Mucosa of stomach (tissue), 1 donor: Measurements from ENCODE around the gene CEP104.

ENCODE experiments used
- H3K27me3 ChIP-seq: one replicate; pipeline ENCODE4 v1.7.0; 2013; ENCODE audit warnings: mild to moderate bottlenecking, low read length; ENCODE audit not compliant: control insufficient read depth, insufficient read depth
- H3K36me3 ChIP-seq: one replicate; pipeline ENCODE4 v1.7.0; 2013; ENCODE audit warnings: low read length; ENCODE audit not compliant: control insufficient read depth, insufficient read depth
- H3K4me1 ChIP-seq: one replicate; pipeline ENCODE4 v1.7.0; 2013; ENCODE audit warnings: mild to moderate bottlenecking, low read length; ENCODE audit not compliant: control insufficient read depth, insufficient read depth
- H3K4me3 ChIP-seq: one replicate; pipeline ENCODE4 v1.7.0; 2013; ENCODE audit warnings: low read length
- H3K9ac ChIP-seq: one replicate; pipeline ENCODE4 v1.7.0; 2013; ENCODE audit warnings: mild to moderate bottlenecking, low read length, moderate library complexity
- H3K9me3 ChIP-seq: one replicate; pipeline ENCODE4 v1.7.0; 2013; ENCODE audit warnings: mild to moderate bottlenecking, low read length, moderate library complexity; ENCODE audit not compliant: control insufficient read depth
- donor health status: Pancreatic carcinoma.

CEP104 gene

GRCh38 chr1:3879099-3879498 lies 22.1 kb upstream of the CEP104 start:
- Histone ChIP-seq H3K36me3 (peaks cover 3% of the 10 kb centered on the region), H3K4me1 (no peaks in the 10 kb centered on the region), H3K9me3 (no peaks in the 10 kb centered on the region), H3K27me3 (no peaks in the 10 kb centered on the region), H3K9ac (no peak overlapping the region), H3K4me3 (no peak overlapping the region)

GRCh38 chr1:3876716-3877115 lies 19.7 kb upstream of the CEP104 start:
- H3K9me3 ChIP-seq: no peaks in the 10 kb centered on the region
- peaks cover 3% of the 10 kb centered on the region for H3K36me3 ChIP-seq
- no peak overlapping the region for H3K4me3 ChIP-seq
- no peak overlapping the region for H3K9ac ChIP-seq
- H3K27me3 ChIP-seq: no peaks in the 10 kb centered on the region
- H3K4me1 ChIP-seq: no peaks in the 10 kb centered on the region

GRCh38 chr1:3874736-3875135 lies 17.7 kb upstream of the CEP104 start:
- Histone ChIP-seq H3K9ac (no peak overlapping the region), H3K9me3 (no peaks in the 10 kb centered on the region), H3K27me3 (no peaks in the 10 kb centered on the region), H3K36me3 (peaks cover 3% of the 10 kb centered on the region), H3K4me1 (no peaks in the 10 kb centered on the region), H3K4me3 (no peak overlapping the region)

GRCh38 chr1:3872546-3872945 lies 15.5 kb upstream of the CEP104 start:
- no peak overlapping the region for H3K9ac ChIP-seq
- H3K9me3 ChIP-seq: no peaks in the 10 kb centered on the region
- peaks cover 3% of the 10 kb centered on the region for H3K36me3 ChIP-seq
- no peaks in the 10 kb centered on the region for H3K27me3 ChIP-seq
- H3K4me3 ChIP-seq: no peak overlapping the region
- peaks cover 3% of the 10 kb centered on the region for H3K4me1 ChIP-seq

- peaks cover 3% of the 10 kb centered on the region for H3K36me3 ChIP-seq
- H3K4me1 ChIP-seq: peaks cover 3% of the 10 kb centered on the region
- no peak overlapping the region for H3K4me3 ChIP-seq
- no peaks in the 10 kb centered on the region for H3K9me3 ChIP-seq
- no peaks in the 10 kb centered on the region for H3K27me3 ChIP-seq
- no peak overlapping the region for H3K9ac ChIP-seq
Observed at GRCh38 chr1:3871451-3871805, 14.4 kb upstream of the CEP104 start.

GRCh38 chr1:3869751-3870301 lies 12.8 kb upstream of the CEP104 start:
- H3K9me3 ChIP-seq: no peaks in the 10 kb centered on the region
- no peaks in the 10 kb centered on the region for H3K27me3 ChIP-seq
- H3K9ac ChIP-seq: no peak overlapping the region
- H3K4me3 ChIP-seq: no peak overlapping the region
- no peaks in the 10 kb centered on the region for H3K36me3 ChIP-seq
- H3K4me1 ChIP-seq: peaks cover 3% of the 10 kb centered on the region

- Histone ChIP-seq H3K36me3 (no peaks in the 10 kb centered on the region), H3K9ac (no peak overlapping the region), H3K4me3 (no peak overlapping the region), H3K27me3 (no peaks in the 10 kb centered on the region), H3K9me3 (no peaks in the 10 kb centered on the region), H3K4me1 (peaks cover 3% of the 10 kb centered on the region)
Observed at GRCh38 chr1:3868464-3869006, 11.5 kb upstream of the CEP104 start.

GRCh38 chr1:3865606-3866160 lies 8.7 kb upstream of the CEP104 start:
- H3K36me3 ChIP-seq: no peaks in the 10 kb centered on the region
- H3K9ac ChIP-seq: no peak overlapping the region
- H3K4me3 ChIP-seq: no peak overlapping the region

GRCh38 chr1:3864884-3865283 lies 7.9 kb upstream of the CEP104 start:
- Histone ChIP-seq H3K4me1 (peaks cover 3% of the 10 kb centered on the region), H3K4me3 (no peak overlapping the region), H3K27me3 (no peaks in the 10 kb centered on the region), H3K9ac (no peak overlapping the region), H3K36me3 (no peaks in the 10 kb centered on the region), H3K9me3 (no peaks in the 10 kb centered on the region)

More at GRCh38 chr1:3865606-3866160, 8.7 kb upstream of the CEP104 start:
- Histone ChIP-seq H3K4me1 (peaks cover 3% of the 10 kb centered on the region), H3K27me3 (no peaks in the 10 kb centered on the region), H3K9me3 (no peaks in the 10 kb centered on the region)

GRCh38 chr1:3863231-3863935 lies 6.4 kb upstream of the CEP104 start:
- H3K4me3 ChIP-seq: no peak overlapping the region
- no peaks in the 10 kb centered on the region for H3K36me3 ChIP-seq
- H3K9me3 ChIP-seq: no peaks in the 10 kb centered on the region
- H3K4me1 ChIP-seq: peaks cover 7% of the 10 kb centered on the region
- H3K9ac ChIP-seq: no peak overlapping the region
- H3K27me3 ChIP-seq: no peaks in the 10 kb centered on the region

GRCh38 chr1:3858231-3858981 lies 1.4 kb upstream of the CEP104 start:
- Histone ChIP-seq H3K4me3 (peak overlapping the region; percentile 97), H3K4me1 (peaks cover 22% of the 10 kb centered on the region), H3K27me3 (no peaks in the 10 kb centered on the region), H3K36me3 (no peaks in the 10 kb centered on the region), H3K9ac (peak overlapping the region; percentile 78), H3K9me3 (no peaks in the 10 kb centered on the region)

GRCh38 chr1:3857791-3858129 lies 749 bp upstream of the CEP104 start:
- Histone ChIP-seq H3K27me3 (no peaks in the 10 kb centered on the region), H3K36me3 (no peaks in the 10 kb centered on the region), H3K9me3 (no peaks in the 10 kb centered on the region), H3K4me3 (peak overlapping the region; percentile 97), H3K9ac (peak overlapping the region; percentile 78), H3K4me1 (peaks cover 22% of the 10 kb centered on the region)
